Mesendoderm (in vitro differentiated cells): Measurements from ENCODE around the gene RNF146.

Experiments
- DNase-seq: peaks from one replicate; pipeline ENCODE4 v3.0.0; 2013
- H2AK5ac ChIP-seq: 2 replicates; pipeline ENCODE4 v1.6.1; 2013; ENCODE audit warnings: low read length, inconsistent platforms
- H2BK120ac ChIP-seq: 2 replicates; pipeline ENCODE4 v1.6.1; 2013; ENCODE audit warnings: low read depth, mild to moderate bottlenecking, low read length, moderate library complexity, mixed read lengths
- H2BK15ac ChIP-seq: replicated peaks from 2 replicates; pipeline ENCODE4 v1.6.1; 2013; ENCODE audit warnings: low read depth, mild to moderate bottlenecking, moderate library complexity
- H2BK5ac ChIP-seq: 2 replicates; pipeline ENCODE4 v1.6.1; 2013; ENCODE audit warnings: low read length, inconsistent platforms
- H3K18ac ChIP-seq: 2 replicates; pipeline ENCODE4 v1.6.1; 2013; ENCODE audit warnings: mild to moderate bottlenecking, low read length, mixed read lengths
- H3K23ac ChIP-seq: one replicate; pipeline ENCODE4 v1.6.1; 2013; ENCODE audit warnings: low read length
- H3K27ac ChIP-seq: 2 replicates; pipeline ENCODE4 v1.5.1; 2013; ENCODE audit warnings: low read depth, mild to moderate bottlenecking, inconsistent platforms, low read length, moderate library complexity
- H3K27me3 ChIP-seq: 2 replicates; pipeline ENCODE4 v1.6.1; 2013; ENCODE audit warnings: low read length, control low read depth, mild to moderate bottlenecking, inconsistent platforms; ENCODE audit not compliant: insufficient read depth, poor library complexity
- H3K36me3 ChIP-seq: 2 replicates; pipeline ENCODE4 v1.6.1; 2013; ENCODE audit warnings: low read length, inconsistent platforms; ENCODE audit not compliant: control insufficient read depth, insufficient read depth
- H3K4ac ChIP-seq: one replicate; pipeline ENCODE4 v1.6.1; 2013; ENCODE audit warnings: low read depth, mild to moderate bottlenecking, low read length, moderate library complexity
- H3K4me1 ChIP-seq: 2 replicates; pipeline ENCODE4 v1.6.1; 2013; ENCODE audit warnings: low read depth, low read length, inconsistent platforms; ENCODE audit not compliant: control insufficient read depth
- H3K4me2 ChIP-seq: 2 replicates; pipeline ENCODE4 v1.6.1; 2013; ENCODE audit warnings: low read length
- H3K4me3 ChIP-seq: 2 replicates; pipeline ENCODE4 v1.5.1; 2013; ENCODE audit warnings: mild to moderate bottlenecking, low read length
- H3K56ac ChIP-seq: one replicate; pipeline ENCODE4 v1.6.1; 2013; ENCODE audit warnings: low read length
- H3K79me1 ChIP-seq: 2 replicates; pipeline ENCODE4 v1.6.1; 2013; ENCODE audit warnings: low read length, inconsistent platforms
- H3K79me2 ChIP-seq: 2 replicates; pipeline ENCODE4 v1.6.1; 2013; ENCODE audit warnings: mild to moderate bottlenecking, low read length; ENCODE audit not compliant: control insufficient read depth, insufficient read depth
- H3K9ac ChIP-seq: 2 replicates; pipeline ENCODE4 v1.6.1; 2013; ENCODE audit warnings: low read length, inconsistent platforms
- H4K5ac ChIP-seq: one replicate; pipeline ENCODE4 v1.6.1; 2013; ENCODE audit warnings: low read length
- H4K8ac ChIP-seq: one replicate; pipeline ENCODE4 v1.6.1; 2013; ENCODE audit warnings: low read depth, mild to moderate bottlenecking, control low read depth, low read length, moderate library complexity
- WGBS: extraction: QIAGEN DNeasy Blood & Tissue Kit; methylation state at CpG from one replicate; pipeline ENCODE4 v1.1.7; 2013; ENCODE audit warnings: low lambda C conversion rate, missing lambda C conversion rate; ENCODE audit not compliant: insufficient coverage; ENCODE audit errors: extremely low coverage; 5-methylcytosine and 5-hydroxymethylcytosine counted together

The RNF146 gene

DNA sequence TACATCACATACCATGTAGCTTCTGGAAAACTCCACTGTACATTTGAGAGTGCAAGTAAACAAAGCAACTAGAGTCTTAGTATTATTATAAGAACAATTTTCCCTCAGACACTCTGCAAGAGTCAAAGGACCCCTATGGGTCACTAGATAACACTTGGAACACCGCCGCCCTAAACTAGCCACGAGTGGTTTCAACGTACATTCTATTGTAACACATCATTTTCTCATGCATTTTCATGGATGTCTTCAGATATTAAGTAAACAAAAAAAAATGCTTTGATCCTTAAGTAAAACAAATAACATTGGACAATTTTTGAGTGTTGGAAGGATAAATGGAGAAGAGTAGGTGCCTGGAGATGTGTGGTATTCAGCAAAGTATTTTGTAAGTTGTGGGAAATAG lies 3.2 kb upstream of the RNF146 start:
- no peak for DNase-seq
- H3K9ac ChIP-seq: no peak overlapping the region
- H3K56ac ChIP-seq: no peak overlapping the region
- H3K4ac ChIP-seq: no peak overlapping the region
- H2BK15ac ChIP-seq: no peak overlapping the region
- no peak overlapping the region for H3K4me3 ChIP-seq
- no peak overlapping the region for H2BK5ac ChIP-seq
- H3K79me2 ChIP-seq: peaks cover 12% of the 10 kb centered on the region
- H4K8ac ChIP-seq: no peak overlapping the region
- no peak overlapping the region for H3K4me2 ChIP-seq
- no peak overlapping the region for H2BK120ac ChIP-seq
- no peaks in the 10 kb centered on the region for H3K36me3 ChIP-seq
- H3K79me1 ChIP-seq: no peaks in the 10 kb centered on the region
- no peak overlapping the region for H3K27ac ChIP-seq
- WGBS: no CpG with 5 or more reads among the region's 4 CpGs
- no peaks in the 10 kb centered on the region for H3K4me1 ChIP-seq
- H2AK5ac ChIP-seq: no peak overlapping the region
- no peak overlapping the region for H3K23ac ChIP-seq
- H4K5ac ChIP-seq: no peak overlapping the region
- H3K27me3 ChIP-seq: no peaks in the 10 kb centered on the region
- H3K18ac ChIP-seq: no peak overlapping the region

DNA sequence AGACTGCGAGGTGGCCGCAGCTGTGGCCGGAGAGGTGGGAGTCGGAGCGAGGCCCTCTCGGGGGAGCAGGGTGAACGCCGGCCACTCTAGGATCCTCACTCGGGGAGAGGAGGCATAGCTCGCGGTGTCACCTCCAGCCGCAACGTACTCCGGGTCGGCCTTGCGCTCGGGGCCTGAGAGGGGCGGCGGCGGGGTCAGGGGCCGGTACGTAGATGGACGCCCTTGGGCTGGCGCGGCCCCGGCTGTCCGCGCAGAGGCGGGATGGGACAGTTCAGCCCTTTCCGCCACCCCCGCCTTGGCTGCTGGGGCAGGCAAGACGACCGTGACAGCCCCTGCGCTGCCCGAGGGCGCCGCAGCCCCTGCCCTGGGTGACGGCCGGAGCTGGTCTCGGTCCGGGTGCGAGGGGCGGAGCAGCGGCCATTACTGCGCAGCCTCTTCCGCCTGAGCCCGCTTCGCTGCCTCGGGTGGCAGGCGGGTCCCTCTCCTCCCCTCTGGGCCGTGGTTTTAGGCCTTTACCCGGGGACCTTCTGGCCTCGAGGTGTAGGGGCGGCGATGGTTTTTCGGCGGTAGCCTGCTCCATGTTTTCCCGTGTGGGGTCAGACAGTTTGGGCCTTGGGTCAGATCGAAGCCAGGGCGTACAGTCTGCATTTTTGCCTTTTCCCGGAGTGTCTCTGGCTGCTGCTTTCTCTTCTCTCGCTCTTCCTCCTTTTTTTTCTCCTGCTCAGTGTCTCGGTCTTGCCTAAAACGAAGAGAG lies 405 bp downstream of the RNF146 start:
- Histone ChIP-seq H3K4me1 (no peaks in the 10 kb centered on the region), H3K56ac (peak overlapping the region; percentile 99), H3K79me2 (peaks cover 32% of the 10 kb centered on the region), H3K23ac (no peak overlapping the region), H3K4me3 (peak overlapping the region; percentile 47), H2BK15ac (no peak overlapping the region), H4K5ac (no peak overlapping the region), H3K4me2 (peak overlapping the region; percentile 76), H3K27me3 (no peaks in the 10 kb centered on the region), H3K4ac (no peak overlapping the region), H3K18ac (peak overlapping the region; percentile 77), H4K8ac (no peak overlapping the region), H3K9ac (peak overlapping the region; percentile 76), H3K36me3 (no peaks in the 10 kb centered on the region), H2BK120ac (no peak overlapping the region), H3K79me1 (peaks cover 1% of the 10 kb centered on the region), H2AK5ac (no peak overlapping the region), H2BK5ac (peak overlapping the region; percentile 76), H3K27ac (peak overlapping the region; percentile 88)
- DNase-seq: peak; percentile 78
- no CpG with 5 or more reads among the region's 64 CpGs for WGBS

DNA sequence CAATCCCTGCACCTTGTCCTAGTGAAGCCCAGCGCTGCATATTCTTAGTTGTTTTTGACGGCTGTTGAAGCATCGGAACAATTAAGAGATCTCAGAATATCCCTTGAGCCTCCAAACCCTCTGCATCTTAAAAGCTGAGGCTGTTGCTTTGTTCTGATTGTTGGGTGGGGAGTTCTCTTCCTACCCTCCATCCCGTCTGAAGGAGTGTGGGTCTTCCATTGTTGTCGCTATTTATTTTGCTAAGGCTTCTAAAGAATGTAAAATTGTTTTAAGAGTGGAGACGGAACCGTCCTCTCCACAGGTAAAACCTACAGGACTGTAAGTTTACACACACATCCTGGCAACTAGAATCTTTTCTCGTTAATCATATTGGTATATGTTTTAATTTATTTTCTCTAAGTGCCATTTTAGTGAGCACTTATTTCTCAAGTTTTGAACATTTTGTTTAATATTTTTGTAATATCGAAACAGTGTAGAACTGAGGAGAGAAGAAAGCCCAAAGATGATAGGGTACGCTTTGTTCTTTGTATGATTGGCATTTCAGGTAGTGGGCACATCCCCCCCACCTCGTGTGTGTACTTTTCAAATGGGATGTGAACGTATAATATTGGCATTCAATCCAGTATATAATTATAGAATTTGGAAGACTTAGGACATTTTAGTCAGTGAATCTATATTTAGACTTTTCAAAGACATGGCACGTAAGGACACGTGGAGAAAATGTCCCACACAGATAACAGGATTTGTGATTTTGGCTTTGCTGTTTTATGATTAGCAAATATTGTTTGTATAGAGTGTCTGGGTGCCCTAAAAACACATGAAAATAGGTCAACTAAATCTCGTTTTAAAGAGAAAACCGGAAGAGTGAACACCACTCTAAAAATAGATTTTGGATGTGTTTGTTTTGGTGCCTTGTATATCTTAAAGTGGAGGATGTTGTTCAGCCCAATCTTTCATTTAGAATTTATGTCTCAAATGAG lies 1.3 kb downstream of the RNF146 start:
- Histone ChIP-seq H2BK5ac (no peak overlapping the region), H2AK5ac (no peak overlapping the region), H3K27me3 (no peaks in the 10 kb centered on the region), H3K4me3 (peak overlapping the region; percentile 47), H4K8ac (no peak overlapping the region), H3K79me1 (peaks cover 5% of the 10 kb centered on the region), H3K36me3 (no peaks in the 10 kb centered on the region), H3K27ac (peak overlapping the region; percentile 88), H2BK120ac (no peak overlapping the region), H4K5ac (no peak overlapping the region), H3K4me2 (peak overlapping the region; percentile 76), H3K18ac (peak overlapping the region; percentile 34), H3K79me2 (peaks cover 38% of the 10 kb centered on the region), H3K56ac (peak overlapping the region; percentile 99), H3K9ac (peak overlapping the region; percentile 76), H3K4ac (no peak overlapping the region), H2BK15ac (no peak overlapping the region), H3K23ac (no peak overlapping the region), H3K4me1 (no peaks in the 10 kb centered on the region)
- no peak for DNase-seq
- WGBS: no CpG with 5 or more reads among the region's 16 CpGs

DNA sequence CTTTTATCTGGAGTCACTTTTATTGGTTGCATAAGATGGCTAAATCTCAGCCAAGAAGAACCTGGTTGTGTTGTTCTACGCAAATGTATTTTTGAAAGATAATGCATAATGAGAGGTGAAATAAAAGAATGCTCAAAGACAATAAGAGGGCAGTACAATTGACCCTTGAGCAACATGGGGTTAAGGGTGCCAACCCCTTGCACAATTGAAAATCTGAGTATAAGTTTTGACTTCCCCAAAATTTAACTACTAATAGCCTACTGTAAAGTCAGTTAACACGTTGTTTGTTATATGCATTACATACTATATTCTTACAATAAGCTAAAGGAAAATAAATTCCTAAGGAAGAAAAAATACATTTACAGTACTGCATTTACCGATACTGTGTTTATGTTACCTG lies 5.9 kb downstream of the RNF146 start:
- H4K8ac ChIP-seq: no peak overlapping the region
- no peak overlapping the region for H3K18ac ChIP-seq
- no peak overlapping the region for H3K9ac ChIP-seq
- no peak for DNase-seq
- H3K4me3 ChIP-seq: no peak overlapping the region
- no peaks in the 10 kb centered on the region for H3K27me3 ChIP-seq
- WGBS: no CpG with 5 or more reads among the region's 3 CpGs
- peaks cover 16% of the 10 kb centered on the region for H3K79me1 ChIP-seq
- H2BK120ac ChIP-seq: no peak overlapping the region
- no peak overlapping the region for H3K23ac ChIP-seq
- H3K56ac ChIP-seq: no peak overlapping the region
- H3K4ac ChIP-seq: no peak overlapping the region
- H2BK5ac ChIP-seq: no peak overlapping the region
- no peak overlapping the region for H3K4me2 ChIP-seq
- H2BK15ac ChIP-seq: no peak overlapping the region
- H3K27ac ChIP-seq: no peak overlapping the region
- no peaks in the 10 kb centered on the region for H3K4me1 ChIP-seq
- H2AK5ac ChIP-seq: no peak overlapping the region
- peaks cover 50% of the 10 kb centered on the region for H3K79me2 ChIP-seq
- no peak overlapping the region for H4K5ac ChIP-seq
- no peaks in the 10 kb centered on the region for H3K36me3 ChIP-seq

DNA sequence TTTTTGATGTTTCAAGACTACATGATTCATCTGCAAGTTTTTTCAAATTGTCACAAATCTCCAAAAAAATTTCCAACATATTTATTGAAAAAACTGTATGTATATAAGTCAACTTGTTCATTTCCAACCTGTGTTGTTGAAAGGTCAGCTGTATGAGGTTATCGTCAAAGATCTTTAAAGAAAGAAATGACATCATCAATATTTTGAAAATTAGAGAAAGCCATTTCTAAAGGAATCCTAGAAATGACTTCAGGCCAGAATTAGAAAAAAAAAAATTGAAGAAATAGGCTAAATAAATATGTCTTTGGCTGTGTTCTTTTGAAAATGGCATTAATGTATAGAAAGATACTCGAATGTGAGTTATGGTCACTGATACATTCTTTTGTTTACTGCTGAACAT lies 6.8 kb downstream of the RNF146 start:
- Histone ChIP-seq H3K23ac (no peak overlapping the region), H3K4me2 (no peak overlapping the region), H3K36me3 (no peaks in the 10 kb centered on the region), H4K8ac (no peak overlapping the region), H2AK5ac (no peak overlapping the region), H2BK120ac (no peak overlapping the region), H3K27me3 (no peaks in the 10 kb centered on the region), H3K4me1 (no peaks in the 10 kb centered on the region), H3K4ac (no peak overlapping the region), H3K18ac (no peak overlapping the region), H3K27ac (no peak overlapping the region), H3K4me3 (no peak overlapping the region), H3K56ac (no peak overlapping the region), H2BK15ac (no peak overlapping the region), H4K5ac (no peak overlapping the region), H3K79me2 (peaks cover 42% of the 10 kb centered on the region), H3K79me1 (peaks cover 16% of the 10 kb centered on the region), H2BK5ac (no peak overlapping the region), H3K9ac (no peak overlapping the region)
- no peak for DNase-seq
- WGBS: no CpG with 5 or more reads among the region's 2 CpGs
